Measurements from ENCODE around the gene CAMK2A. TPM values are rescaled to one million over a fixed set of nuclear protein-coding genes. Genes with fewer than 3 reads are reported as not detected.

The CAMK2A gene
- total RNA-seq, 1 experiment from 2014 or later = 0.13 TPM

GRCh38 chr5:150277043-150277442 is 12.5 kb downstream of the CAMK2A start:
- H3K79me2 ChIP-seq (ENCODE audit: low read depth) = no peaks in the 10 kb centered on the region
- TF ChIP-seq, protein P1, sequence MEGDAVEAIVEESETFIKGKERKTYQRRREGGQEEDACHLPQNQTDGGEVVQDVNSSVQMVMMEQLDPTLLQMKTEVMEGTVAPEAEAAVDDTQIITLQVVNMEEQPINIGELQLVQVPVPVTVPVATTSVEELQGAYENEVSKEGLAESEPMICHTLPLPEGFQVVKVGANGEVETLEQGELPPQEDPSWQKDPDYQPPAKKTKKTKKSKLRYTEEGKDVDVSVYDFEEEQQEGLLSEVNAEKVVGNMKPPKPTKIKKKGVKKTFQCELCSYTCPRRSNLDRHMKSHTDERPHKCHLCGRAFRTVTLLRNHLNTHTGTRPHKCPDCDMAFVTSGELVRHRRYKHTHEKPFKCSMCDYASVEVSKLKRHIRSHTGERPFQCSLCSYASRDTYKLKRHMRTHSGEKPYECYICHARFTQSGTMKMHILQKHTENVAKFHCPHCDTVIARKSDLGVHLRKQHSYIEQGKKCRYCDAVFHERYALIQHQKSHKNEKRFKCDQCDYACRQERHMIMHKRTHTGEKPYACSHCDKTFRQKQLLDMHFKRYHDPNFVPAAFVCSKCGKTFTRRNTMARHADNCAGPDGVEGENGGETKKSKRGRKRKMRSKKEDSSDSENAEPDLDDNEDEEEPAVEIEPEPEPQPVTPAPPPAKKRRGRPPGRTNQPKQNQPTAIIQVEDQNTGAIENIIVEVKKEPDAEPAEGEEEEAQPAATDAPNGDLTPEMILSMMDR (conservative IDR thresholded peaks at IDR 0.05) = no peak
- TF ChIP-seq EZH2 (IDR thresholded peaks at IDR 0.05; ENCODE audit: low read depth) = no peak
- ChIA-PET POLR2A (ENCODE audit: unreplicated experiment) (no interaction called here), CTCF (no interaction called here)
- no peaks in the 10 kb centered on the region for H3F3A ChIP-seq (ENCODE audit: insufficient read depth, low read depth)
- H3K4me3 ChIP-seq = no peak overlapping the region
- BruUV-seq (replicated peaks) = no TSS peak
- H3K9me2 ChIP-seq (ENCODE audit: insufficient read depth) = no peaks in the 10 kb centered on the region
- H3K4me2 ChIP-seq = no peak overlapping the region
- no peak overlapping the region for H3K27ac ChIP-seq
- H4K20me1 ChIP-seq (ENCODE audit: insufficient read depth) = no peaks in the 10 kb centered on the region
- no peaks in the 10 kb centered on the region for H3K27me3 ChIP-seq (ENCODE audit: insufficient read depth, low read depth)
- no peaks in the 10 kb centered on the region for H3K4me1 ChIP-seq (replicated peaks; ENCODE audit: insufficient read depth)
- intact Hi-C loops (cut with micrococcal nuclease; ENCODE audit: unreplicated experiment) = no loop called here
- H2AFZ ChIP-seq = no peak overlapping the region
- no peaks in the 10 kb centered on the region for H3K9me3 ChIP-seq (ENCODE audit: insufficient read depth, low read depth)
- DNase-seq = no peak
- no peaks in the 10 kb centered on the region for H3K36me3 ChIP-seq (ENCODE audit: low read depth)

DNA sequence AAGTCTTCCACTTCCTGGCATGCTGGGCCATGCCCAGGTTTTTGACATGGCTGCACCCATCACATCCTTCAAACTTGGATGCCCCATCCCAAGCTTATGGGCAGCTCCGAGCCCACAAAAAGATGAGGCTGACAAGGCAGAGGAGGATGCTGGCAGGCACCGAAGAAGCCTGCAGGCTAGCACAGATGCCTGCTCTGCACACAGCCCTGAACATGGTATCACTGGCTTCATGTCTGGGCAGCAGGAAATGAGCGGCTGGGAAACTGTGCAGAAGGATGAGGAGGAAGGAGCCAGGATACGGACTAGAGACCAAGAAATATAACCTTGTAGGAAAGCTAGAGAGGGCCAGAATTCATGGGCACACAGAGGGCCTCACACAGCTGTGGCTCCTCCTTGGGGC is 14.8 kb downstream of the CAMK2A start:
- Histone ChIP-seq H3K4me1 (replicated peaks; ENCODE audit: insufficient read depth) (no peaks in the 10 kb centered on the region), H3K36me3 (ENCODE audit: low read depth) (no peaks in the 10 kb centered on the region), H3K4me3 (no peak overlapping the region), H3K79me2 (ENCODE audit: low read depth) (no peaks in the 10 kb centered on the region), H3F3A (ENCODE audit: insufficient read depth, low read depth) (no peaks in the 10 kb centered on the region), H2AFZ (no peak overlapping the region), H3K27ac (no peak overlapping the region), H3K9me3 (ENCODE audit: insufficient read depth, low read depth) (no peaks in the 10 kb centered on the region), H3K4me2 (no peak overlapping the region), H3K27me3 (ENCODE audit: insufficient read depth, low read depth) (no peaks in the 10 kb centered on the region), H4K20me1 (ENCODE audit: insufficient read depth) (no peaks in the 10 kb centered on the region), H3K9me2 (ENCODE audit: insufficient read depth) (no peaks in the 10 kb centered on the region)
- DNase-seq = peak in 1 of 2 experiments; percentile 13
- CTCF ChIA-PET = interaction anchor here (1.5 kb wide), 1 partner anchor 75 kb away, joined by 4 read pairs; no protein-coding TSS in a partner anchor
- POLR2A ChIA-PET (ENCODE audit: unreplicated experiment) = interaction anchor here (0.6 kb wide), 1 partner anchor 893 kb away, joined by 4 read pairs; no protein-coding TSS in a partner anchor
- TF ChIP-seq, protein P1 (conservative IDR thresholded peaks at IDR 0.05) = no peak
- TF ChIP-seq EZH2 (IDR thresholded peaks at IDR 0.05; ENCODE audit: low read depth) = no peak
- BruUV-seq (replicated peaks) = no TSS peak
- intact Hi-C loops (cut with micrococcal nuclease; ENCODE audit: unreplicated experiment) = no loop called here

- Histone ChIP-seq H3K4me1 (replicated peaks; ENCODE audit: insufficient read depth) (no peaks in the 10 kb centered on the region), H3K79me2 (ENCODE audit: low read depth) (no peaks in the 10 kb centered on the region), H4K20me1 (ENCODE audit: insufficient read depth) (no peaks in the 10 kb centered on the region), H3K9me3 (ENCODE audit: insufficient read depth, low read depth) (no peaks in the 10 kb centered on the region), H3K36me3 (ENCODE audit: low read depth) (no peaks in the 10 kb centered on the region), H3K27me3 (ENCODE audit: insufficient read depth, low read depth) (no peaks in the 10 kb centered on the region), H3K9me2 (ENCODE audit: insufficient read depth) (no peaks in the 10 kb centered on the region), H3K4me3 (no peak overlapping the region), H3F3A (ENCODE audit: insufficient read depth, low read depth) (no peaks in the 10 kb centered on the region), H3K4me2 (no peak overlapping the region), H2AFZ (no peak overlapping the region), H3K27ac (no peak overlapping the region)
- no peak for TF ChIP-seq EZH2 (IDR thresholded peaks at IDR 0.05; ENCODE audit: low read depth)
- TF ChIP-seq, protein P1 (conservative IDR thresholded peaks at IDR 0.05) = peak; percentile 46
- CTCF ChIA-PET = interaction anchor here (1.1 kb wide), 1 partner anchor 78 kb away, joined by 5 read pairs; no protein-coding TSS in a partner anchor
- peak; percentile 34 to 38 for DNase-seq
- BruUV-seq (replicated peaks) = no TSS peak
- POLR2A ChIA-PET (ENCODE audit: unreplicated experiment) = no interaction called here
- intact Hi-C loops (cut with micrococcal nuclease; ENCODE audit: unreplicated experiment) = loop anchor here (1.0 to 2.0 kb wide), 2 partner anchors 78 to 164 kb away; no protein-coding TSS in a partner anchor
Measured at GRCh38 chr5:150272531-150272930, 17.0 kb downstream of the CAMK2A start.
